Measurements from ENCODE around the gene GLRX. TPM values are rescaled to one million over a fixed set of nuclear protein-coding genes. Genes with fewer than 3 reads are reported as not detected.
A peak's percentile ranks its signal among the peaks of the same experiment; 100 is the strongest.
"Not testable (repeated sequence)": the region's sequence is repeated elsewhere in the genome, so short reads cannot be mapped to it uniquely, and the experiment has no call there.

Gene GLRX
- total RNA-seq, 1 donor from 2014 or later, result 32.8 TPM

DNA sequence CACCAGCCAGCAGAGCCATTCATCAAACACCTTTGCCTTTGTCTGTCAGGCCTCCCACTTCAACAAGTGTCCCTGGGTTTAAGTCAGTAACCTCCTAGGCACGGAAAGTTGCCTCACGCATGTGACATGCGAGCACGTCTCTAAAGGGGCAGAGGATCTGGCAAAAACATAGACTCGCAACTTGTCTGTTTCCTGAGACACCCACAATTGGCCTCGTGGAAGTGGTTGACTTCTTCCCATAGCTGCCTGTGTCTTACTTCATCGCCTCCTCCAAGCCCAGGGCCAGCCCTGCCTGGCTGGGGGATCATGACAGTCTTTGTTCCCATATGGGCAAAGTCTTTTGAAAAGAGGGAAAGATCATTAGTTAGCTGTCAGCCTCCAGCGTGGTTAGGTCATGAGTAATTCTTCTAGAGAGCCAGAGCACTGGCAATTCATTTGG lies 35.5 kb upstream of the GLRX start:
- TF ChIP-seq, protein P1, sequence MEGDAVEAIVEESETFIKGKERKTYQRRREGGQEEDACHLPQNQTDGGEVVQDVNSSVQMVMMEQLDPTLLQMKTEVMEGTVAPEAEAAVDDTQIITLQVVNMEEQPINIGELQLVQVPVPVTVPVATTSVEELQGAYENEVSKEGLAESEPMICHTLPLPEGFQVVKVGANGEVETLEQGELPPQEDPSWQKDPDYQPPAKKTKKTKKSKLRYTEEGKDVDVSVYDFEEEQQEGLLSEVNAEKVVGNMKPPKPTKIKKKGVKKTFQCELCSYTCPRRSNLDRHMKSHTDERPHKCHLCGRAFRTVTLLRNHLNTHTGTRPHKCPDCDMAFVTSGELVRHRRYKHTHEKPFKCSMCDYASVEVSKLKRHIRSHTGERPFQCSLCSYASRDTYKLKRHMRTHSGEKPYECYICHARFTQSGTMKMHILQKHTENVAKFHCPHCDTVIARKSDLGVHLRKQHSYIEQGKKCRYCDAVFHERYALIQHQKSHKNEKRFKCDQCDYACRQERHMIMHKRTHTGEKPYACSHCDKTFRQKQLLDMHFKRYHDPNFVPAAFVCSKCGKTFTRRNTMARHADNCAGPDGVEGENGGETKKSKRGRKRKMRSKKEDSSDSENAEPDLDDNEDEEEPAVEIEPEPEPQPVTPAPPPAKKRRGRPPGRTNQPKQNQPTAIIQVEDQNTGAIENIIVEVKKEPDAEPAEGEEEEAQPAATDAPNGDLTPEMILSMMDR (IDR thresholded peaks at IDR 0.05), result no peak
- no peaks in the 10 kb centered on the region for H3K36me3 Mint-ChIP-seq (ENCODE audit: unreplicated experiment)
- no peaks in the 10 kb centered on the region for H3K27me3 Mint-ChIP-seq (ENCODE audit: unreplicated experiment)
- no peaks in the 10 kb centered on the region for H3K9me3 Mint-ChIP-seq (ENCODE audit: unreplicated experiment)
- H3K27ac Mint-ChIP-seq (ENCODE audit: unreplicated experiment), result peak overlapping the region; percentile 99
- H3K4me1 Mint-ChIP-seq (ENCODE audit: unreplicated experiment), result peaks cover 66% of the 10 kb centered on the region
- no peak for DNase-seq (ENCODE audit: extremely low spot score, unreplicated experiment)
- H3K4me3 Mint-ChIP-seq (ENCODE audit: unreplicated experiment), result peak overlapping the region; percentile 71

GRCh38 chr5:95857185-95857945 lies 34.8 kb upstream of the GLRX start:
- Mint-ChIP-seq H3K27ac (ENCODE audit: unreplicated experiment) (peak overlapping the region; percentile 99), H3K27me3 (ENCODE audit: unreplicated experiment) (no peaks in the 10 kb centered on the region), H3K36me3 (ENCODE audit: unreplicated experiment) (no peaks in the 10 kb centered on the region), H3K4me1 (ENCODE audit: unreplicated experiment) (peaks cover 60% of the 10 kb centered on the region), H3K9me3 (ENCODE audit: unreplicated experiment) (no peaks in the 10 kb centered on the region), H3K4me3 (ENCODE audit: unreplicated experiment) (no peak overlapping the region)
- TF ChIP-seq, protein P1 (IDR thresholded peaks at IDR 0.05), result no peak
- DNase-seq (ENCODE audit: extremely low spot score, unreplicated experiment), result no peak

DNA sequence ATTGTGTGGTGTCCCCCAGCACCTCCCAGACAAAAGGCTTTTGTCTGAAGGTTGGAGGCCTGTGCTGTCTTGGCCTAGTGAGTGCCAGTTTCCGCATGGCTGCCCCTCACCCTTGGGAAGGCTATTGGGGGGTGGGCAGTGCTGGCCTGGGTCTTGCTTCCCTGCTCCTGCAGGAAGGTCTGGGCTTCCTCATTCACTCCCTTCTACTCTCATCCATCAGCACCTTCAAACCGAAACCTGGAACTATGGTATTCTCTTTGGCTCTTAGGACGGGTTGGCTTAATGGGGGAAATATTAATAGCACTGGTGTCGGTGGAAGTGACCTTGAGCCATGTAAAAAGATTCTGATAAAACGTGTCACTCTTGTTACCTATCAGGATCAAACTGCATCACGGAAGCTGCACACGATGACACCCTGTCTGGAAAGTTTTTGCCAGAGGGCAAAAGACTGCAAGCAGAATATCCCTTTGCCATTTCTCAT lies 34.0 kb upstream of the GLRX start:
- Mint-ChIP-seq H3K27ac (ENCODE audit: unreplicated experiment) (peak overlapping the region; percentile 99), H3K36me3 (ENCODE audit: unreplicated experiment) (no peaks in the 10 kb centered on the region), H3K27me3 (ENCODE audit: unreplicated experiment) (no peaks in the 10 kb centered on the region), H3K4me1 (ENCODE audit: unreplicated experiment) (peaks cover 51% of the 10 kb centered on the region), H3K9me3 (ENCODE audit: unreplicated experiment) (no peaks in the 10 kb centered on the region), H3K4me3 (ENCODE audit: unreplicated experiment) (no peak overlapping the region)
- TF ChIP-seq, protein P1 (IDR thresholded peaks at IDR 0.05), result no peak
- no peak for DNase-seq (ENCODE audit: extremely low spot score, unreplicated experiment)

GRCh38 chr5:95853490-95853889 lies 31.0 kb upstream of the GLRX start:
- no peak for DNase-seq (ENCODE audit: extremely low spot score, unreplicated experiment)
- TF ChIP-seq, protein P1 (IDR thresholded peaks at IDR 0.05), result no peak
- Mint-ChIP-seq H3K9me3 (ENCODE audit: unreplicated experiment) (no peaks in the 10 kb centered on the region), H3K4me1 (ENCODE audit: unreplicated experiment) (peaks cover 23% of the 10 kb centered on the region), H3K36me3 (ENCODE audit: unreplicated experiment) (no peaks in the 10 kb centered on the region), H3K27me3 (ENCODE audit: unreplicated experiment) (no peaks in the 10 kb centered on the region), H3K4me3 (ENCODE audit: unreplicated experiment) (no peak overlapping the region), H3K27ac (ENCODE audit: unreplicated experiment) (no peak overlapping the region)

DNA sequence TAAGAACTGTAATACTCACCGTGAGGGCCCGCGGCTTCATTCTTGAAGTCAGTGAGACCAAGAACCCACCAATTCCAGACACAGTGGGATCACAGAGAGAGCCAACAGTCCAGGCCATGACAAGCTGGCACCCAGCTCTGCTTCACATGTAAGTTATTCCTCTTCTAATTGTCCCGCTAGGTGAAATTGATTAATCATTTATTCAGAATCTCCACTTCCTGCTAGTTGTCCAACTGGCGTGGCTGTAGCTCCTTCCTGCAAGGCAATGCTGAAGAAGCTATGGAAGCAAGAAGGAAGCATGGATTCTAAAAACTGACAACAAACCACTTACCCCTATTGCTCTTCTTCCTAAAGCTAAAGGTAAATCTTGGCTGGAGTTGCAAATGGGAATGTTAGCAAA lies 30.0 kb upstream of the GLRX start:
- TF ChIP-seq, protein P1 (IDR thresholded peaks at IDR 0.05), result no peak
- no peak for DNase-seq (ENCODE audit: extremely low spot score, unreplicated experiment)
- H3K27ac Mint-ChIP-seq (ENCODE audit: unreplicated experiment), result no peak overlapping the region
- no peaks in the 10 kb centered on the region for H3K27me3 Mint-ChIP-seq (ENCODE audit: unreplicated experiment)
- no peak overlapping the region for H3K4me3 Mint-ChIP-seq (ENCODE audit: unreplicated experiment)
- peaks cover 14% of the 10 kb centered on the region for H3K4me1 Mint-ChIP-seq (ENCODE audit: unreplicated experiment)
- no peaks in the 10 kb centered on the region for H3K9me3 Mint-ChIP-seq (ENCODE audit: unreplicated experiment)
- H3K36me3 Mint-ChIP-seq (ENCODE audit: unreplicated experiment), result no peaks in the 10 kb centered on the region

DNA sequence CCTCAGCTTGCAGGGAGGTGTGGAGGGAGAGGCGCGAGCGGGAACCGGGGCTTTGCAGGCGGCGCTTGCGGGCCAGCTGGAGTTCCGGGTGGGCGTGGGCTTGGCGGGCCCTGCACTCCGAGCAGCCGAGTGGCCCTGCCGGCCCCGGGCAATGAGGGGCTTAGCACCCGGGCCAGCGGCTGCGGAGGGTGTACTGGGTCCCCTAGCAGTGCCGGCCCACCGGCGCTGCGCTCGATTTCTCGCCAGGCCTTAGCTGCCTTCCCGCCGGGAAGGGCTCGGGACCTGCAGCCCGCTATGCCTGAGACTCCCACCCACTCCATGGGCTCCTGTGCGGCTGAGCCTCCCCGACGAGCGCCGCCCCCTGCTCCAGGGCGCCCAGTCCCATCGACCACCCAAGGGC lies 28.6 kb upstream of the GLRX start:
- not testable (repeated sequence) for H3K4me3 Mint-ChIP-seq (ENCODE audit: unreplicated experiment); DNase-seq (ENCODE audit: extremely low spot score, unreplicated experiment); H3K9me3 Mint-ChIP-seq (ENCODE audit: unreplicated experiment); H3K4me1 Mint-ChIP-seq (ENCODE audit: unreplicated experiment); H3K27ac Mint-ChIP-seq (ENCODE audit: unreplicated experiment); H3K36me3 Mint-ChIP-seq (ENCODE audit: unreplicated experiment); H3K27me3 Mint-ChIP-seq (ENCODE audit: unreplicated experiment)

All from osteocyte (in vitro differentiated cells).